ENCODE results near the gene VSIR. TPM values are rescaled to one million over a fixed set of nuclear protein-coding genes. Genes with fewer than 3 reads are reported as not detected.

The VSIR gene
- total RNA-seq, 1 experiment from 2014 or later = 18.5 TPM

GRCh38 chr10:71819985-71820384, 46.7 kb upstream of the VSIR start:
- DNase-seq (ENCODE audit: low read depth, low spot score) = no peak
- intact Hi-C loops (cut with micrococcal nuclease) = no loop called here
- CTCF ChIA-PET = interaction anchor here (1.1 kb wide), 1 partner anchor 76 kb away, joined by 4 read pairs; no protein-coding TSS in a partner anchor
- no TSS peak for BruUV-seq (replicated peaks)
- no peak overlapping the region for H3K4me2 ChIP-seq (ENCODE audit: low read length)
- ATAC-seq = no peak
- H3K27me3 ChIP-seq (ENCODE audit: insufficient read depth, low read length) = no peaks in the 10 kb centered on the region
- H3K36me3 ChIP-seq (ENCODE audit: control insufficient read depth in 1 of 2, insufficient read depth in 2 of 2, low read length in 2 of 2) = peaks cover 25 to 59% of the 10 kb centered on the region in 2 experiments
- H2AFZ ChIP-seq (ENCODE audit: low read depth, low read length, poor library complexity, severe bottlenecking) = no peak overlapping the region
- TF ChIP-seq SIN3A (IDR thresholded peaks at IDR 0.05; ENCODE audit: low read depth) = no peak
- no peak for TF ChIP-seq JUND (IDR thresholded peaks at IDR 0.05)
- no peak for TF ChIP-seq EZH2 (IDR thresholded peaks at IDR 0.05)
- no peak for TF ChIP-seq POLR2AphosphoS5 (IDR thresholded peaks at IDR 0.05; ENCODE audit: low read depth, low read length)
- no peak for TF ChIP-seq EZH2phosphoT487 (IDR thresholded peaks at IDR 0.05; ENCODE audit: borderline replicate concordance)
- no peak for TF ChIP-seq SP1 (IDR thresholded peaks at IDR 0.05; ENCODE audit: low read depth)
- TF ChIP-seq ELF1 (IDR thresholded peaks at IDR 0.05; ENCODE audit: borderline replicate concordance, low read depth) = no peak
- TF ChIP-seq CBX3 (IDR thresholded peaks at IDR 0.05; ENCODE audit: low read depth) = no peak
- TF ChIP-seq FOSL1 (IDR thresholded peaks at IDR 0.05; ENCODE audit: low read depth) = no peak
- no peak for TF ChIP-seq ZBTB33 (IDR thresholded peaks at IDR 0.05; ENCODE audit: extremely low read depth, insufficient replicate concordance, low read length)
- TF ChIP-seq YY1 (IDR thresholded peaks at IDR 0.05; ENCODE audit: extremely low read depth, insufficient replicate concordance, low read depth, low read length) = no peak
- no peak for TF ChIP-seq TCF7L2 (IDR thresholded peaks at IDR 0.05; ENCODE audit: borderline replicate concordance, extremely low read depth, insufficient read depth, insufficient read length)
- no peak for TF ChIP-seq SRF (IDR thresholded peaks at IDR 0.05; ENCODE audit: low read depth)
- no peak for TF ChIP-seq ATF3 (IDR thresholded peaks at IDR 0.05)
- no peak for TF ChIP-seq CTCF (IDR thresholded peaks at IDR 0.05 in 2 of 3, conservative IDR thresholded peaks at IDR 0.05 in 1 of 3; ENCODE audit: borderline replicate concordance in 1 of 3, insufficient read depth in 1 of 3, low read depth in 2 of 3, low read length in 2 of 3)
- no peak for TF ChIP-seq EGR1 (IDR thresholded peaks at IDR 0.05; ENCODE audit: low read depth)
- TF ChIP-seq POLR2A (IDR thresholded peaks at IDR 0.05; ENCODE audit: borderline replicate concordance, extremely low read depth, insufficient read depth, insufficient read length) = no peak
- no peak for TF ChIP-seq REST (IDR thresholded peaks at IDR 0.05; ENCODE audit: low read depth)
- no peaks in the 10 kb centered on the region for H3K9me3 ChIP-seq (ENCODE audit: control insufficient read depth in 1 of 2, insufficient read depth in 1 of 2, low read depth in 1 of 2, low read length in 2 of 2)
- H3K9me2 ChIP-seq (ENCODE audit: insufficient read depth) = no peaks in the 10 kb centered on the region
- POLR2A ChIA-PET = no interaction called here
- RAD21 ChIA-PET (ENCODE audit: low non-redundant PET in 1 of 2, low total read pairs in 2 of 2, uncharacterized antibody in 2 of 2, unreplicated experiment in 2 of 2) = no interaction called here
- H3K4me3 ChIP-seq (replicated peaks in 1 of 2; ENCODE audit: low read depth in 1 of 2, low read length in 2 of 2) = no peak overlapping the region
- H3K9ac ChIP-seq (ENCODE audit: low read length) = no peak overlapping the region
- H3K79me2 ChIP-seq (ENCODE audit: insufficient read depth, low read length) = no peaks in the 10 kb centered on the region
- no peaks in the 10 kb centered on the region for H4K20me1 ChIP-seq (ENCODE audit: insufficient read depth)
- no peak overlapping the region for H3K27ac ChIP-seq (ENCODE audit: low read depth, low read length)
- no peaks in the 10 kb centered on the region for H3K4me1 ChIP-seq (ENCODE audit: control insufficient read depth in 1 of 2, insufficient read depth in 2 of 2, low read length in 2 of 2)

All from HCT116 (cell line).